Psoas muscle (tissue), 8 donors: Measurements from ENCODE around the gene KCNB1. TPM values are rescaled to one million over a fixed set of nuclear protein-coding genes. Genes with fewer than 3 reads are reported as not detected.

Source experiments
- ATAC-seq, 4 donors: fragments of 200-7000 bp; cut with Tn5 transposase; one replicate each; pipeline ENCODE4 v1.9.1; 2020; ENCODE audit warnings: moderate library complexity in 3 of 4, mild to moderate bottlenecking in 2 of 4
- DNase-seq, 2 donors: peaks; one replicate each; pipeline ENCODE4 v3.0.0-alpha.2; 2020
- H3K27ac ChIP-seq: fragments of 200-600 bp; one replicate; pipeline ENCODE4 v1.8.0; 2022
- H3K27me3 ChIP-seq, 3 donors: fragments of 200-600 bp in 1 of 3; one replicate each; pipeline versions ENCODE4 v1.6.1 to v1.8.0; 2013 to 2022; ENCODE audit warnings: low read length in 2 of 3, mild to moderate bottlenecking in 2 of 3, moderate library complexity in 1 of 3; ENCODE audit not compliant: insufficient read depth in 3 of 3
- H3K36me3 ChIP-seq, 2 donors: fragments of 200-600 bp in 1 of 2; one replicate each; pipeline versions ENCODE4 v1.6.1 to v1.8.0; 2013 to 2022; ENCODE audit warnings: low read depth in 1 of 2, mild to moderate bottlenecking in 1 of 2, moderate library complexity in 1 of 2; ENCODE audit not compliant: insufficient read depth in 1 of 2
- H3K4me1 ChIP-seq: fragments of 200-600 bp; one replicate; pipeline ENCODE4 v1.8.0; 2022
- H3K4me3 ChIP-seq: fragments of 200-600 bp; one replicate; pipeline ENCODE4 v1.8.0; 2022; ENCODE audit warnings: mild to moderate bottlenecking
- H3K9me3 ChIP-seq: fragments of 200-600 bp; one replicate; pipeline ENCODE4 v1.8.0; 2022
- CTCF ChIP-seq: fragments of 200-600 bp; IDR thresholded peaks from one replicate; pipeline ENCODE4 v1.8.0; 2022; ENCODE audit warnings: antibody characterized with exemption
- WGBS, 3 donors: extraction: QIAGEN DNeasy Blood & Tissue Kit; methylation state at CpG; one replicate each; pipeline versions ENCODE4 v1.1.6 to v1.1.7; 2013; 5-methylcytosine and 5-hydroxymethylcytosine counted together
- intact Hi-C, 2 donors: fragments of 100-400 bp; cut with DNase I; formaldehyde crosslinking; loops; one replicate each; pipeline versions ENCODE4 v1.11.0 to v1.14.2; 2022
- polyA plus RNA-seq, 3 donors: library from polyadenylated mRNA; stranded (reverse); fragments of 200-250 nt; gene quantifications; one replicate each; pipeline ENCODE4 v1.2.3, GENCODE V29; 2013
- total RNA-seq, 4 donors: library from RNA; stranded (reverse); fragmentation: NEBNext Ultra II Directional in 2 of 4; extraction: Animal tissue kit (Norgen Biotek cat#: 25700) in 2 of 4; gene quantifications; one replicate each; pipeline versions ENCODE4 v1.2.1 to v1.2.4, GENCODE V29; 2021 to 2023
- donor health status: healthy with polysubstance abuse.
- donor health status: DM: no; HTN: no; CAD: no; lungs with moderate emphysema.
- donor health status: Bipolar disorder and iron deficiency.
- donor health status: healthy.
- donor health status: DM: yes; HTN: yes; CAD: no.
- donor health status: DM: no; HTN: no; CAD: no.
- donor health status: DM: no; HTN: no; CAD: no.
- donor health status: DM: yes; HTN: yes; CAD: no.

Gene KCNB1
- total and polyA plus RNA-seq, 7 donors, result 1.8 to 44.0 (median 5.3) TPM

GRCh38 chr20:49430320-49430719, 52.1 kb downstream of the KCNB1 start:
- intact Hi-C loops, result loop anchor here in 1 of 2 donors (10.0 kb wide), 1 partner anchor 64 kb away; no protein-coding TSS in a partner anchor
- WGBS, 3 donors, result 94 to 97% (median 94%) methylated on average over 2 of the region's 2 CpGs
- Histone ChIP-seq H3K27me3 (no peaks in the 10 kb centered on the region), H3K9me3 (no peaks in the 10 kb centered on the region), H3K4me1 (peaks cover 14% of the 10 kb centered on the region), H3K27ac (no peak overlapping the region), H3K36me3 (no peaks in the 10 kb centered on the region), H3K4me3 (no peak overlapping the region)
- ATAC-seq (no peak), DNase-seq (no peak)
- TF ChIP-seq CTCF, result no peak

DNA sequence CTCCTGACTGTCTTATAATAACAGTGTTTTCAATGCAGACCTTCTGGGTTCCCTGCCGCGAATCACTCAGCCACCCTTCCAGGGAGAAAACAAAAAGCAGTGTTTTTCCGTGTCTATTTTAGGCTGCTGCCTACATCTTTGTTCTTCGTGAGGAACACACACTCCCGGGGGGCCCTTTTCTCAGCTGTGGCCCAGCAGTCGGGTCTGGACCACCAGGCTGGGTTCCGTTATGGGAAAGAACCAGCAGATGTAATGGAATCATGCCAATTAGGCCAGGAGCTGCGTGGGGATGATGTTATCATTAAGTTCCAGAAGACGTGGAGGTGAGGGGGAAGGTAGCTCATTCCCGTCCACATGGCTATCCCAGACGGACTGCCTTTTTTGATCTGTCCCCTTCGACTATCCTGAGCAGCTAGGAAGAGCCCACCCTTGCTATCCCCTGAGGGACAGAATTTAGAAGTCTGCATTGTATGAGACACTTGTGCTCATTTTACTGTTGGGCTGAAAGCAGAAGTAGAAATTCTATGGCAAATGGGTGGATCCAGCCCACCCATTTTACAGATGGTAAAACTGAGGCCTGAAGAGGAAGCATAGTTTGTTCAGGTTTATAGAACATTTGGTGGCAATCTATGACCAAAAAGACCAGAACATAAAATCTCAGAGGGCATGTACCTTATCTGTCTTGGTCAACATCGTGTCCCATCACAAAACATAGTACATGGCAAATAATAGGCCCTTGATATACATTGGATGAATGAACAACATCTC, 54.5 kb downstream of the KCNB1 start:
- intact Hi-C loops, result no loop called here
- H3K27ac ChIP-seq, result peak overlapping the region; percentile 36
- peak overlapping the region; percentile 25 for H3K4me3 ChIP-seq
- H3K27me3 ChIP-seq, result no peaks in the 10 kb centered on the region
- peaks cover 21% of the 10 kb centered on the region for H3K4me1 ChIP-seq
- no peaks in the 10 kb centered on the region for H3K36me3 ChIP-seq
- no peaks in the 10 kb centered on the region for H3K9me3 ChIP-seq
- TF ChIP-seq CTCF, result no peak
- ATAC-seq (peak in 1 of 4 donors; percentile 49), DNase-seq (peak in 1 of 2 donors; percentile 63)
- 39 to 55% (median 48%) methylated on average over 13 of the region's 13 CpGs for WGBS, 3 donors

DNA sequence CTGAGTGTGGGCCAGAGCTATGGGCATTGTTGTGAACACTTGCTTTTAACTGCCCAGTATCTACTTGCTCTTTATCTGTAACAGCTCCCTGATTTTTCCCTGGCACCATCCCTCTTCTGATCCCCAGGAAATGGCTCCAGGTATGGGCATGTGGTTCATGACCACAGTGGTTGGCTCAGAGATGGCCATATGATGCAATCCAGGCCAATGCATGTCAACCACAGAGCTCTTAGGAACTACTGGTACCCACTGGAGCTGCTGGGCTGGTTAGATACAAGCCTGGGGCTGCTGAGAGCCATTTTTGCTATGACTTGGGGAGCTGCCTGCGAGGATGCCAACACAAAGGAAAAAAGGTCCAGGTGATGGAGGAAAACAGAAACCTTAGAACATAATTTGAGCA, 55.6 kb downstream of the KCNB1 start:
- peak overlapping the region; percentile 36 for H3K27ac ChIP-seq
- H3K36me3 ChIP-seq, result no peaks in the 10 kb centered on the region
- 0% methylated on average over 1 of the region's 1 CpG; no CpG with 5 or more reads in 1 of the 3 donors for WGBS, 3 donors
- H3K4me3 ChIP-seq, result peak overlapping the region; percentile 25
- H3K4me1 ChIP-seq, result peaks cover 25% of the 10 kb centered on the region
- ATAC-seq (peak in 3 of 4 donors; percentile 32 to 50 (median 47)), DNase-seq (no peak)
- no peaks in the 10 kb centered on the region for H3K27me3 ChIP-seq
- no peak for TF ChIP-seq CTCF
- no peaks in the 10 kb centered on the region for H3K9me3 ChIP-seq
- intact Hi-C loops, result no loop called here

GRCh38 chr20:49426395-49426794, 56.1 kb downstream of the KCNB1 start:
- Histone ChIP-seq H3K4me1 (peaks cover 30% of the 10 kb centered on the region), H3K27me3 (no peaks in the 10 kb centered on the region), H3K9me3 (no peaks in the 10 kb centered on the region), H3K36me3 (no peaks in the 10 kb centered on the region), H3K27ac (no peak overlapping the region), H3K4me3 (no peak overlapping the region)
- DNase-seq (no peak), ATAC-seq (no peak)
- intact Hi-C loops, result no loop called here
- TF ChIP-seq CTCF, result no peak
- WGBS, 3 donors, result 74 to 83% (median 75%) methylated on average over 5 of the region's 5 CpGs
